Activated T-cell treated with anti-CD3 and anti-CD28 coated beads, Interleukin-2, amount 50 U/mL, for 4 hours (primary cell): Measurements from ENCODE around the gene LYRM7. TPM values are rescaled to one million over a fixed set of nuclear protein-coding genes. Genes with fewer than 3 reads are reported as not detected.
A peak's percentile ranks its signal among the peaks of the same experiment; 100 is the strongest.
"Not testable (repeated sequence)": the region's sequence is repeated elsewhere in the genome, so short reads cannot be mapped to it uniquely, and the experiment has no call there.

ENCODE experiments used
- ATAC-seq, 2 donors: fragments of 200-7000 bp; cut with Tn5 transposase; one replicate each; pipeline ENCODE4 v1.10.0; 2021
- DNase-seq: peaks from one replicate; pipeline ENCODE4 v3.0.0-alpha.2; 2020
- H3K27me3 Mint-ChIP-seq: one replicate; pipeline ENCODE4 v1.8.0; 2021; ENCODE audit warnings: low read depth, mixed read lengths
- H3K36me3 Mint-ChIP-seq: one replicate; pipeline ENCODE4 v1.8.0; 2022; ENCODE audit warnings: mixed read lengths; ENCODE audit not compliant: insufficient read depth
- H3K4me1 Mint-ChIP-seq: one replicate; pipeline ENCODE4 v1.8.0; 2021; ENCODE audit warnings: low read depth, mixed read lengths
- H3K4me3 Mint-ChIP-seq: one replicate; pipeline ENCODE4 v1.8.0; 2021; ENCODE audit warnings: mild to moderate bottlenecking, moderate library complexity, mixed read lengths
- H3K9me3 Mint-ChIP-seq: one replicate; pipeline ENCODE4 v1.8.0; 2021; ENCODE audit warnings: mixed read lengths
- total RNA-seq, 3 donors: library from RNA; stranded (reverse); gene quantifications; one replicate each; pipeline ENCODE4 v1.2.1, GENCODE V29; 2021

The LYRM7 gene
- total RNA-seq: 10 to 100 TPM; 15.1 to 20.0 (median 18.9) TPM

DNA sequence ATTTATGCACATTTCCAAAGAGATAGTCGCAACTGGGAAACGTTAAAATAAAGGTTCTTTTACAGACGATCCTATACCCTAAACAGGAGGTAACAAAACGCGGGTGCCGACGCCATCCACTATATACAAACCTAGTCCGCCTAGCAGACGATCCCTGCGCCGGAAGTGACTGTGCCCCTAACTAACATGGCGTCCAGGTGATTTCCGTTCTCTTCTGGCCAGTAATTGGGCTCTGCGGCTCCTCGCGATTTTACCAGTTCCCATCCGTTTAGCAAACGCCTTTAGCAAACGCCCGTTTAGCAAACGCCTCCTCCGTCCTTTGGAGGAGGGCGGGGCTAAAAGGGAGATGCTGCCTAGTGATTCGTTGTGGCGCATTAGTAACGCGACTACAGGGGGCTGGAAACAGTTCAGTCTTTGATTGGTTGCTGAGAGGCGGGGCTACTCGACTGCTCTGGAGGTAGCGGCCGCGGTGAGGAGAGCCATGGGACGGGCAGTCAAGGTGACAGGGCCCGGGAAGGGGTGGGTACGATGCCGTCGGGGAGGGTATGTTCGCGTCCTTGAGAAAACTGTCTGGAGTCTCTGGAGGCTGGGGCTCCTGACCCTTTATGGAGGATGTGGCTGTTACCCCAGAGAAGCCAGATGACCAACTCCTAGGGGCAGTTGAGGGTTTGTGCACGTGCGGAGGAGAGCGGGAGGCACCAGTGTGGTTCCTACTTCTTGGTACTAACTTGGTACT is at the start of gene LYRM7:
Gene LYRM7, plus strand, starts transcription at position 405 of the 736 bp plus-strand sequence. Its CDS starts 77 bp downstream, at position 482.
- Mint-ChIP-seq H3K27me3 (no peaks in the 10 kb centered on the region), H3K4me1 (peaks cover 47% of the 10 kb centered on the region)

DNA sequence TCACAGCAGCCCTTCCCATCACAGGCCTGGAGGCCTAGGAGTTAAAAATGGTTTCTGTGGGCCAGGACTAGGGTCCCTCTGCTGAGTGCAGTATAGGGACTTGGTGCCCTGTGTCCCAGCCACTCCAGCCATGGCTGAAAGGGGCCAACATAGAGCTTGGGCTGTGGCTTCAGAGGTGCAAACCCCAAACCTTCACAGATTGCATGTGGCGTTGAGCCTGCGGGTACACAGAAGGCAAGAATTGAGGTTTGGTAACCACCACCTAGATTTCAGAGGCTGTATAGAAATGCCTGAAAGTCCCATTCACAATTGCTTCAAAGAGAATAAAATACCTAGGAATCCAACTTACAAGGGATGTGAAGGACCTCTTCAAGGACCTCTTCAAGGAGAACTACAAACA is 43.5 kb upstream of the LYRM7 start:
- DNase-seq, H3K9me3 Mint-ChIP-seq, ATAC-seq, H3K36me3 Mint-ChIP-seq, H3K27me3 Mint-ChIP-seq, H3K4me3 Mint-ChIP-seq, H3K4me1 Mint-ChIP-seq: not testable (repeated sequence)

More for the DNA sequence above, at the start of gene LYRM7:
- H3K9me3 Mint-ChIP-seq: no peaks in the 10 kb centered on the region
- peak within 1 kb of the TSS; percentile 95 for H3K4me3 Mint-ChIP-seq
- peaks cover 3% of the 10 kb centered on the region for H3K36me3 Mint-ChIP-seq
- ATAC-seq (peak; percentile 97), DNase-seq (peak; percentile 92)

DNA sequence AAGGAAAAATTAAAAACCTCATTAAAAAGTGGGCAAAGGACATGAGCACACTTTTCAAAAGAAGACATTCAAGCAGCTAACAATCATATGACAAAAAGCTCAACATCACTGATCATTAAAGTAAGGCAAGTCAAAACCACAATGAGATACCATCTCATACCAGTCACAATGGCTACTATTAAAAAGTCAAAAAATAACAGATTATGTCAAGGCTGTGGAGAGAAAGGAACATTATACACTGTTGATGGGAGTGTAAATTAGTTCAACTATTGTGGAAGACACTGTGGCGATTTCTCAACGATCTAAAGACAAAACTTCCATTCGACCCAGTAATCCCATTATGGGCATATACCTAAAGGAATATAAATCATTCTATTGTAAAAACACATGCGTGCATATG is 41.4 kb upstream of the LYRM7 start:
- Mint-ChIP-seq H3K4me3 (no peak overlapping the region), H3K27me3 (no peaks in the 10 kb centered on the region), H3K4me1 (no peaks in the 10 kb centered on the region), H3K9me3 (peaks cover 9% of the 10 kb centered on the region), H3K36me3 (no peaks in the 10 kb centered on the region)
- DNase-seq: no peak
- no peak for ATAC-seq

DNA sequence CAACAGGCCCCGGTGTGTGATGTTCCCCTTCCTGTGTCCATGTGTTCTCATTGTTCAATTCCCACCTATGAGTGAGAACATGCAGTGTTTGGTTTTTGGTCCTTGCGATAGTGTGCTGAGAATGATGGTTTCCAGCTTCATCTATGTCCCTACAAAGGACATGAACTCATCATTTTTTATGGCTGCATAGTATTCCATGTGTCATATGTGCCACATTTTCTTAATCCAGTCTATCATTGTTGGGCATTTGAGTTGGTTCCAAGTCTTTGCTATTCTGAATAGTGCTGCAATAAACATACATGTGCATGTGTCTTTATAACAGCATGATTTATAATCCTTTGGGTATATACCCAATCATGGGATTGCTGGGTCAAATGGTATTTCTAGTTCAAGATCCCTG is 37.7 kb upstream of the LYRM7 start:
- DNase-seq, H3K4me3 Mint-ChIP-seq, H3K27me3 Mint-ChIP-seq, ATAC-seq, H3K36me3 Mint-ChIP-seq: not testable (repeated sequence)
- Mint-ChIP-seq H3K4me1 (peaks cover 13% of the 10 kb centered on the region), H3K9me3 (peaks cover 15% of the 10 kb centered on the region)

DNA sequence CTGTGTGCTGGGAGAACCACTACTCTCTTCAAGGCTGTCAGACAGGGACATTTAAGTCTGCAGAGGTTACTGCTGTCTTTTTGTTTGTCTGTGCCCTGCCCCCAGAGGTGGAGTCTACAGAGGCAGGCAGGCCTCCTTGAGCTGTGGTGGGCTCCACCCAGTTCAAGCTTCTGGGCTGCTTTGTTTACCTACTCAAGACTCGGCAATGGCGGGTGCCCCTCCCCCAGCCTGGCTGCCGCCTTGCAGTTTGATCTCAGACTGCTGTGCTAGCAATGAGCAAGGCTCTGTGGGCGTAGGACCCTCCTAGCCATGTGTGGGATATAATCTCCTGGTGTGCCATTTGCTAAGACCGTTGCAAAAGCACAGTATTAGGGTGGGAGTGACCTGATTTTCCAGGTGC is 32.3 kb upstream of the LYRM7 start:
- not testable (repeated sequence) for DNase-seq, H3K27me3 Mint-ChIP-seq, H3K36me3 Mint-ChIP-seq, ATAC-seq
- peak overlapping the region; percentile 13 for H3K4me3 Mint-ChIP-seq
- H3K4me1 Mint-ChIP-seq: peaks cover 23% of the 10 kb centered on the region
- peaks cover 14% of the 10 kb centered on the region for H3K9me3 Mint-ChIP-seq

DNA sequence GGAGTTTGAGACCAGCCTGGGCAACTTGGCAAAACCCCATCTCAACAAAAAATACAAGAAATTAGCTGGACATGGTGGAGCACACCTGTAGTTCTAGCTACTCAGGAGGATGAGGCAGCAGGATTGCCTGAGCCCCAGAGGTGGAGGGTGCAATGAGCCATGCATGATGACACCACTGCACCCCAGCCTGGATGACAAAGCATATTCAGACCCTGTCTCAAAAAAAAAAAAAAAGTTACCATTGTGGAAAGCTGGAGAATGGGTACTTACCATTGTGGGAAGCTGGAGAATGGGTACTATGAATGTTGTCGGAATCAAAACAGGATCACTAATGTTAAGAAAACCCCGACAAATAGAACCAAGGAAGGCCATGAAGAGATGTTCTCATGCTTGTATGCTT is 31.4 kb upstream of the LYRM7 start:
- ATAC-seq (no peak), DNase-seq (no peak)
- Mint-ChIP-seq H3K9me3 (peaks cover 14% of the 10 kb centered on the region), H3K36me3 (peaks cover 5% of the 10 kb centered on the region), H3K4me3 (no peak overlapping the region), H3K4me1 (peaks cover 23% of the 10 kb centered on the region), H3K27me3 (no peaks in the 10 kb centered on the region)

DNA sequence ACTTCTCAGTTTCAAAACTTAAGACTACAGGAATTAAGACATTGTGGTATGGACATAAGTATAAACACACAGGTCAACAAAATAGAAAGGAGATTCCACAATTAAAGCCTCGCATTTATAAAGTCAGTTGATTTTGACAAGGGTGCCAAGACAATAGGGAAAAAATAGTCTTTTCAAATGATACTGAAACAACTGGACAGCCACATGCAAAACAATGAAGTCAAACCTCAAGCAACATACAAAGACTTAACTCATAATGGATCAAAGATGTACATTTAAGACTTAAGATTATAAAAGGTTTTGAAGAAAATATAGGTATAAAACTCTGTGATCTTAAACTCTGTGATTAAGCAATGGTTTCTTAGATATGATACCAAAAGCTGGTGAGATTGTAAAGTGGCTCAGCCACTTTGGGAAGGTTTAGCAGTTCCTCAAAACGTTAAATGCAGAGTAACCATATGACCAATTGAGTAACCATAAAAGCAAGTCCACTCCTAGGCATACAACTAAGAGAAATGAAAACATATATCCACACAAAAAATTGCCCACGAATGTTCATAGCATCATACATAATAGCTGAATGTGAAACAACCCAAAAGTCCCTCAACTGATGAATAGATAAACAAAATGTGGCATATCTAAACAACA is 27.6 kb upstream of the LYRM7 start:
- peaks cover 10% of the 10 kb centered on the region for H3K4me1 Mint-ChIP-seq
- no peak for DNase-seq
- no peaks in the 10 kb centered on the region for H3K27me3 Mint-ChIP-seq
- ATAC-seq: no peak
- no peak overlapping the region for H3K4me3 Mint-ChIP-seq
- no peaks in the 10 kb centered on the region for H3K36me3 Mint-ChIP-seq
- H3K9me3 Mint-ChIP-seq: peaks cover 3% of the 10 kb centered on the region

DNA sequence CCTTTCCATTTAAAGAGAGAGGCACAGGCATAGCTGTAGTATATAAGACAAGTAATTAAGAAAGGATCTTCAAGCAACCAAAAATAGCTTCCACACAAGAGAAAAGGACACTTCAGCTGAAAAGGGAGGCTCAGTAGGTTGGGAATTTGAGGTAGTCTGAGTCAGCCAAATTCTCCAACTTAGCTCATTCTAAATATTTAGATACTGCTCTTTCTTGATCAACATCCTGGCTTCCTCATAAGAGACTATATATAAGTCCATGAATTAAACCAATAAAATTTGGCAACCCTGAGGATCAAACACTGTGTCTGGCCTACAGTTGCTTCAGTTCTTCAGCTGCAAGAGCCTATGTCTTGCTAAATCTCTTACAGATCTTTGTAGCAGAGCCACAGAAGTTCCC is 23.5 kb upstream of the LYRM7 start:
- H3K4me3 Mint-ChIP-seq: no peak overlapping the region
- no peak for DNase-seq
- no peaks in the 10 kb centered on the region for H3K4me1 Mint-ChIP-seq
- no peaks in the 10 kb centered on the region for H3K27me3 Mint-ChIP-seq
- no peaks in the 10 kb centered on the region for H3K36me3 Mint-ChIP-seq
- H3K9me3 Mint-ChIP-seq: no peaks in the 10 kb centered on the region
- ATAC-seq: no peak

DNA sequence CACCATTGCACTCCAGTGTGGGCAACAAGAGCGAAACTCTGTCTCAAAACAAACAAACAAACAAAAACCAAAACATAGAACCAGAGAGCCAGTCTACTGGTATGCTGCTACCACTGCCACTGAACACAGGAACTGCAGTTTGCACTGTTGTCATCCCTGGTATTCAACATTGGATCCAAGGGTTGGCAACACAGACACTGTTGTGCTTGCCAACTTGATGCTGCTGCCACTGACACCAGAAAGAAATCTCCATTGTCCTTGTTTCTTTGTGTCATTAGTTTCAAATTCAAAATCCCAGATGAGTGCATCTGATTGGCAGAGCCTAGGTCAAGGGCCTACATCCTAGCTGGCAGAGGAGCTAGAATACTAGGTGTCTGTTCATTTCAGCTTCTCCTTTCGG is 21.9 kb upstream of the LYRM7 start:
- no peaks in the 10 kb centered on the region for H3K9me3 Mint-ChIP-seq
- no peaks in the 10 kb centered on the region for H3K4me1 Mint-ChIP-seq
- no peaks in the 10 kb centered on the region for H3K27me3 Mint-ChIP-seq
- ATAC-seq: no peak
- DNase-seq: no peak
- no peak overlapping the region for H3K4me3 Mint-ChIP-seq
- H3K36me3 Mint-ChIP-seq: no peaks in the 10 kb centered on the region

DNA sequence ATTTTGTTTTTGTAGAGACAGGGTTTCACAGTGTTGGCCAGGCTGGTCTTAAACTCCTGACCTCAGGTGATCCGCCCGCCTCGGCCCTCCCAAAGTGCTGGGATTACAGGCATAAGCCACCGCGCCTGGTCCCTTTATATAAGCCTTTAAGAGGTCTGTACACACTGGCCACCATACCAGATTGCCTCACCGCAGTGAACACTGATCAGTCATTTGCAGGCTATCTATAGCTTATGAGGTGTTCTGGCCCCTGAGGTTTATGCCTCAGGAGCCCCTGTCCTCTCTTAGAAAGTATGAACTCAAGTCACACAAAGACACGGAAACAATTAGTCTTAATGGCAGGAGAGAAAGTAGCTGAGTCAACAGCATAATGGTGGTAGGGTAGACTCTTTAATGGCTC is 20.3 kb upstream of the LYRM7 start:
- H3K27me3 Mint-ChIP-seq: no peaks in the 10 kb centered on the region
- DNase-seq: no peak
- H3K4me3 Mint-ChIP-seq: no peak overlapping the region
- ATAC-seq: no peak
- no peaks in the 10 kb centered on the region for H3K9me3 Mint-ChIP-seq
- peaks cover 2% of the 10 kb centered on the region for H3K4me1 Mint-ChIP-seq
- H3K36me3 Mint-ChIP-seq: no peaks in the 10 kb centered on the region

DNA sequence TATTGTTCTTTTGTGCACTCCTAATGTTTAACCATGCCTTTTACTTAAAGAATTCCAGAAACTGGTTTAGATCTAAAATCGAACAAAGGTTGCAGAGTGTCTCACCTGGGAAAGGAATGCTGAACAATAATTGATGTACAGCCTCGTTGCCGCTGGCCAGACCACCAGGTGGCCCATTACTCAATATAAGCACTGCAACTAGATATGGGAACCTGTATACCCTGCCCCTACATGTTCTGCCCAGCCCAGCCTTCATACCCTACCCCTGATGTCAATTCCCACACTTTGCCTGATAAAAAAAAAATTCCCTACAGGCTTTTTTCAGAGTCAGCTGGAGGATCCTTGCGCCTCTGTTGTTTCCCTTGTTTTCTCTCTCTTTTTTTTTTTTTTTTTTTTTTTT is 19.5 kb upstream of the LYRM7 start:
- ATAC-seq (no peak), DNase-seq (no peak)
- H3K4me3 Mint-ChIP-seq: no peak overlapping the region
- no peaks in the 10 kb centered on the region for H3K9me3 Mint-ChIP-seq
- H3K27me3 Mint-ChIP-seq: no peaks in the 10 kb centered on the region
- H3K36me3 Mint-ChIP-seq: peaks cover 6% of the 10 kb centered on the region
- H3K4me1 Mint-ChIP-seq: peaks cover 5% of the 10 kb centered on the region

DNA sequence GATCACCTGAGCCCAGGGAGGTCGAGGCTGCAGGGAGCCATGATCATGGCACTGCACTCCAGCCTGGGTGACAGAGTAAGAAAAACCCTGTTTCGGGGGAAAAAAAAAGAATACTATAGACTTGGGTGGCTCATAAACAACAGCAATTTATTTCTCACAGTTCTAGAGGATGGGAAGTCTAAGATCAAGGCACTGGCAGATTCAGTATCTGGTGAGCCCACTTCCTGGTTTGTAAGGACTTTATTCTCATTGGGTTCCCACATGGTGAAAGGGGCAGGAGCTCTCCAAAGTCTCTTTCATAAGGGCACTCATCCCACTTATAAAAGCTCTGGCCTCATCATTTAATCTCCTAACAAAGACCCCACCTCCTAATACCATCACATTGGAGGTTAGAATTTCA is 14.4 kb upstream of the LYRM7 start:
- no peak for DNase-seq
- H3K27me3 Mint-ChIP-seq: no peaks in the 10 kb centered on the region
- peaks cover 36% of the 10 kb centered on the region for H3K36me3 Mint-ChIP-seq
- peaks cover 31% of the 10 kb centered on the region for H3K4me1 Mint-ChIP-seq
- H3K4me3 Mint-ChIP-seq: no peak overlapping the region
- no peaks in the 10 kb centered on the region for H3K9me3 Mint-ChIP-seq
- ATAC-seq: no peak

DNA sequence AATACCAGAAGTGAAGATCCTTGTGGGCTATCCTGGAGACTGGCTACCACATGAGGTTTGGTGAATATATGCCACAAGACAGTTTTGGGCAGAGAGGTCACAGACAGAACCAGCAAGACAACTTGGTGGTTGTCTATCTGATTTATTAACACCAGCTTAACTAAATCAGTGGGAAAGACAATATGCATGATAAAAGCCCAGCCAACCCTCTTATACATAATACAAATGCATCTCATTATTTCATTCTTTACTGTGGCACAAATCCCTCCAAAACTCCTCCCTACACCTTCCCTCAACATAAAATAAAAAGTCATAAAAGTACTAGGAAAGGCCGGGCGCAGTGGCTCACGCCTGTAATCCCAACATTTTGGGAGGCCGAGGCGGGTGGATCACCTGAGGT is 13.8 kb upstream of the LYRM7 start:
- H3K4me3 Mint-ChIP-seq: no peak overlapping the region
- ATAC-seq: no peak
- no peak for DNase-seq
- H3K27me3 Mint-ChIP-seq: no peaks in the 10 kb centered on the region
- H3K9me3 Mint-ChIP-seq: no peaks in the 10 kb centered on the region
- peaks cover 41% of the 10 kb centered on the region for H3K36me3 Mint-ChIP-seq
- peaks cover 35% of the 10 kb centered on the region for H3K4me1 Mint-ChIP-seq

DNA sequence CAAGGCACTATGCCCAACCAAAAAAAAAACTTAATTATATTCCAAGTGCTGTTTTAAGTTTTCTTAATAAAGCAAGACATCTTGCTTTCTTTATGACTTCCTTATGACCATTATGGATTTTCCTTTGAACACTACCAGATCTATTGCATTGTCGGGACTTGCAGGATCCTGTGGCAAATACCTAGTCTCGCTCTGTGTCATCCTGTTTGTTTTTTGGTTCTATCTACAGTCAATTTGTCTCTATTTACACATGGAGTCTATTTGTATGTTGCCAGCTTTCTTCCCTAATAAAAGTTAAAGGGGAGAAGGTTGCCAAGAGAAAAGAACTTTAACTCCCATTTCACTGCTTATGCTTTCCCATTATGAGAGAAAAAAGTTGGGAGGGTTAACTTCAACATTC is 10.6 kb upstream of the LYRM7 start:
- peaks cover 51% of the 10 kb centered on the region for H3K4me1 Mint-ChIP-seq
- DNase-seq (no peak), ATAC-seq (no peak)
- H3K9me3 Mint-ChIP-seq: no peaks in the 10 kb centered on the region
- H3K4me3 Mint-ChIP-seq: no peak overlapping the region
- H3K36me3 Mint-ChIP-seq: peaks cover 60% of the 10 kb centered on the region
- no peaks in the 10 kb centered on the region for H3K27me3 Mint-ChIP-seq
